Endodermal cell (in vitro differentiated cells): ENCODE data around the gene XAGE2. TPM values are rescaled to one million over a fixed set of nuclear protein-coding genes. Genes with fewer than 3 reads are reported as not detected.
"Not testable (repeated sequence)": the region's sequence is repeated elsewhere in the genome, so short reads cannot be mapped to it uniquely, and the experiment has no call there.

Experiments
- DNase-seq: peaks from one replicate; pipeline ENCODE4 v3.0.0-alpha.2; 2017
- H3K27ac ChIP-seq: 2 replicates; pipeline ENCODE4 v1.5.1; 2013; ENCODE audit warnings: mild to moderate bottlenecking, low read depth, low read length, moderate library complexity
- H3K27me3 ChIP-seq: 2 replicates; pipeline ENCODE4 v1.6.1; 2013; ENCODE audit warnings: mild to moderate bottlenecking, low read length, moderate library complexity; ENCODE audit not compliant: insufficient read depth, control insufficient read depth, poor library complexity, severe bottlenecking
- H3K36me3 ChIP-seq: 2 replicates; pipeline ENCODE4 v1.7.0; 2013; ENCODE audit warnings: mild to moderate bottlenecking, low read length, moderate library complexity; ENCODE audit not compliant: control insufficient read depth, insufficient read depth
- H3K4me1 ChIP-seq: one replicate; pipeline ENCODE4 v1.7.0; 2013; ENCODE audit warnings: low read length; ENCODE audit not compliant: control insufficient read depth, insufficient read depth
- H3K4me3 ChIP-seq: 2 replicates; pipeline ENCODE4 v1.5.1; 2013; ENCODE audit warnings: mild to moderate bottlenecking, low read length, moderate library complexity
- H3K9ac ChIP-seq: 2 replicates; pipeline ENCODE4 v1.6.1; 2013; ENCODE audit warnings: mild to moderate bottlenecking, low read length, moderate library complexity; ENCODE audit not compliant: poor library complexity, severe bottlenecking; ENCODE audit errors: extremely low read depth
- H3K9me3 ChIP-seq: 2 replicates; pipeline ENCODE4 v1.6.1; 2013; ENCODE audit warnings: mild to moderate bottlenecking, low read length, moderate library complexity; ENCODE audit not compliant: control insufficient read depth
- H3K27ac Mint-ChIP-seq: 2 replicates; pipeline ENCODE4 v1.8.0; 2020; ENCODE audit warnings: mixed read lengths
- H3K27me3 Mint-ChIP-seq: 2 replicates; pipeline ENCODE4 v1.8.0; 2021; ENCODE audit warnings: mild to moderate bottlenecking, mixed read lengths; ENCODE audit not compliant: insufficient read depth
- H3K36me3 Mint-ChIP-seq: 2 replicates; pipeline ENCODE4 v1.8.0; 2020; ENCODE audit warnings: low read depth, mixed read lengths
- H3K4me1 Mint-ChIP-seq: 2 replicates; pipeline ENCODE4 v1.8.0; 2020; ENCODE audit warnings: mixed read lengths
- H3K4me3 Mint-ChIP-seq: 2 replicates; pipeline ENCODE4 v1.8.0; 2020; ENCODE audit warnings: mild to moderate bottlenecking, moderate library complexity, mixed read lengths
- H3K9me3 Mint-ChIP-seq: 2 replicates; pipeline ENCODE4 v1.8.0; 2020; ENCODE audit warnings: mild to moderate bottlenecking, mixed read lengths
- WGBS, 2 experiments: methylation state at CpG; one replicate each; pipeline versions ENCODE4 v1.1.5 to v1.1.7; 2013; ENCODE audit warnings: missing lambda C conversion rate in 2 of 2, mixed read lengths in 1 of 2; ENCODE audit not compliant: insufficient coverage in 1 of 2, insufficient read length in 1 of 2; 5-methylcytosine and 5-hydroxymethylcytosine counted together
- long read RNA-seq, 4 experiments: library from polyadenylated mRNA in 2 of 4; library from RNA in 1 of 4; library from capped mRNA in 1 of 4; stranded (forward) in 3 of 4; unstranded in 1 of 4; transcript quantifications; one replicate each; pipeline ENCODE4 v2.0.0, GENCODE V29; 2020 to 2021; ENCODE audit warnings: inconsistent platforms in 1 of 4
- polyA plus RNA-seq, 2 experiments: library from polyadenylated mRNA; stranded (reverse); fragments of 50-300 nt; gene quantifications; one replicate each; pipeline ENCODE4 v1.2.3, GENCODE V29; 2013
- total RNA-seq, 2 donors: library from RNA; stranded (reverse); fragmentation: NEBNext Ultra II Directional in 1 of 2; extraction: Animal tissue kit (Norgen Biotek cat#: 25700) in 1 of 2; gene quantifications; 2 replicates in 1 of 2; 3 replicates in 1 of 2; pipeline ENCODE4 v1.2.1, GENCODE V29; 2021
- TF ChIP-seq, protein P1 (sequence below): fragments of 200-600 bp; sonication (generic); conservative IDR thresholded peaks from 2 replicates; pipeline ENCODE4 v1.5.0; 2021; ENCODE audit warnings: antibody characterized with exemption, mild to moderate bottlenecking

XAGE2 gene, protein sequence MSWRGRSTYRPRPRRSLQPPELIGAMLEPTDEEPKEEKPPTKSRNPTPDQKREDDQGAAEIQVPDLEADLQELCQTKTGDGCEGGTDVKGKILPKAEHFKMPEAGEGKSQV
- not detected for total RNA-seq
- not detected for polyA plus RNA-seq (2013, experiment 1 of 2)
- polyA plus RNA-seq (2013, experiment 2 of 2): not detected
- long read RNA-seq, experiment 1: 0 reads
- long read RNA-seq, experiment 2: 0 reads
- long read RNA-seq, experiment 3: 0 reads
- long read RNA-seq, experiment 4: 0 reads

DNA sequence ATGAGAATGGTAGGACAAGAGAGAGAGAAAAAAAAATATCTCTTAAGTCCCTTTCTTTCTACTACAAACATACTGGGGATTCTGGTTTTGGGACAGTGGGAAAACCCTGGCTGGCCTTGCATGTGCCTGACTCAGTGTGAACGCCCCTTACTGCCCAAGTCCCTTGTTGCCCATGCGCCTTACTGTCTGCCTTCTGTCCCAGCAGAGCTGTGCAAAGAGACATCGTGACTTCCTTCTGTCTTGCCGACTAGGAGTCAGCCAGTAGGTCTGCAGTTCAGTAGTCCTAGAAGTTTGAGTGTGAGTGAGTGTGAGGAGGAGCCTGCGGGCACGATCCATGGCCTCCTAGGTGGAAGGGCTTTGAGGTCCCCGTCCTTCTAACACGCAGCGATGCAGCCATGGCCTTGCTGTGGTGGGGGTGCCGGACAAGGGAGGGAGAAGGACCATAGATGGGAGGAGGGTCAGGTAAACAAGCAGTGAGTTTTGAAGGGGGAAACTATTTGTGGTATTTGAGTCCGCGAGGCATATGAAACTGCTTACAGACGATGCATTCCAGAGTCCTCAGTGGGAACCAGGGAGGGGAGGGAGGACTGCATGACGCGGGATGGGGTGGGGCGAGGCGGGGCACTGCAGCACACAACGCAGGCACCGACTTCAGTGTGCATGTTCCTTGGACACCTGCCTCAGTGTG, at the start of gene XAGE2:
Gene XAGE2, plus strand, starts transcription at position 654 of the 688 bp plus-strand sequence. CDS start 994 bp downstream, outside the sequence.
- no peaks in the 10 kb centered on the region for H3K27me3 ChIP-seq
- no peaks in the 10 kb centered on the region for H3K36me3 Mint-ChIP-seq
- no peak for DNase-seq
- no peaks in the 10 kb centered on the region for H3K4me1 Mint-ChIP-seq
- no peak within 1 kb of the TSS for H3K27ac ChIP-seq
- H3K27me3 Mint-ChIP-seq: peaks cover 3% of the 10 kb centered on the region
- H3K9me3 Mint-ChIP-seq: peaks cover 48% of the 10 kb centered on the region
- no peaks in the 10 kb centered on the region for H3K36me3 ChIP-seq
- H3K4me3 Mint-ChIP-seq: no peak within 1 kb of the TSS
- no peak within 1 kb of the TSS for H3K9ac ChIP-seq
- 96% methylated on average over 19 of the region's 19 CpGs; no CpG with 5 or more reads in 1 of the 2 experiments for whole genome bisulfite sequencing, 2 experiments
- H3K4me1 ChIP-seq: no peaks in the 10 kb centered on the region
- TF ChIP-seq, protein P1, sequence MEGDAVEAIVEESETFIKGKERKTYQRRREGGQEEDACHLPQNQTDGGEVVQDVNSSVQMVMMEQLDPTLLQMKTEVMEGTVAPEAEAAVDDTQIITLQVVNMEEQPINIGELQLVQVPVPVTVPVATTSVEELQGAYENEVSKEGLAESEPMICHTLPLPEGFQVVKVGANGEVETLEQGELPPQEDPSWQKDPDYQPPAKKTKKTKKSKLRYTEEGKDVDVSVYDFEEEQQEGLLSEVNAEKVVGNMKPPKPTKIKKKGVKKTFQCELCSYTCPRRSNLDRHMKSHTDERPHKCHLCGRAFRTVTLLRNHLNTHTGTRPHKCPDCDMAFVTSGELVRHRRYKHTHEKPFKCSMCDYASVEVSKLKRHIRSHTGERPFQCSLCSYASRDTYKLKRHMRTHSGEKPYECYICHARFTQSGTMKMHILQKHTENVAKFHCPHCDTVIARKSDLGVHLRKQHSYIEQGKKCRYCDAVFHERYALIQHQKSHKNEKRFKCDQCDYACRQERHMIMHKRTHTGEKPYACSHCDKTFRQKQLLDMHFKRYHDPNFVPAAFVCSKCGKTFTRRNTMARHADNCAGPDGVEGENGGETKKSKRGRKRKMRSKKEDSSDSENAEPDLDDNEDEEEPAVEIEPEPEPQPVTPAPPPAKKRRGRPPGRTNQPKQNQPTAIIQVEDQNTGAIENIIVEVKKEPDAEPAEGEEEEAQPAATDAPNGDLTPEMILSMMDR: no peak
- H3K27ac Mint-ChIP-seq: no peak within 1 kb of the TSS
- H3K4me3 ChIP-seq: no peak within 1 kb of the TSS
- H3K9me3 ChIP-seq: no peaks in the 10 kb centered on the region

DNA sequence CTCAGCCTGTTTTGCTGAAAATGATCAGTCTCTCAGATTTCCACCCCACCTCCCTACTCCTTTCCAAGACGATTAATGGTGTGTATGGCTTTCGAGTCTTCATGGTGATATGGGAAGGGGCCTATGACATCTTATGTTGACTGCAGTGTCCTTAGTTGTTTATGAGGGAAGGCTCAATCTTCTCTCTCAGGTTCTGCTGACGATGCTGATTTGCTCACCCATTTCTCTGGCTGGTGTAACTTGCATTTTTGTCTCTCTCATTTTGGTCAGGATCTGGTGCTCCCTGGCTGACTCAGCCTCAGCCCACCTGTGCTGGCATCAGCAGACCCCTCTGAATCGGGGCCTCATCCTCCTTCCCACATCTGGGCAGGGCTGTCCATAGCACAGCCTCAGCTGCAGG, 31.4 kb upstream of the XAGE2 start:
- TF ChIP-seq, protein P1: no peak
- no peak overlapping the region for H3K4me3 ChIP-seq
- WGBS, 2 experiments: 76% methylated on average over 3 of the region's 4 CpGs; no CpG with 5 or more reads in 1 of the 2 experiments
- no peak overlapping the region for H3K27ac ChIP-seq
- no peaks in the 10 kb centered on the region for H3K4me1 ChIP-seq
- no peaks in the 10 kb centered on the region for H3K36me3 ChIP-seq
- peaks cover 61% of the 10 kb centered on the region for H3K9me3 Mint-ChIP-seq
- no peaks in the 10 kb centered on the region for H3K27me3 ChIP-seq
- H3K9me3 ChIP-seq: no peaks in the 10 kb centered on the region
- H3K27me3 Mint-ChIP-seq: no peaks in the 10 kb centered on the region
- DNase-seq: no peak
- no peak overlapping the region for H3K9ac ChIP-seq
- H3K36me3 Mint-ChIP-seq: no peaks in the 10 kb centered on the region
- H3K27ac Mint-ChIP-seq: no peak overlapping the region
- H3K4me1 Mint-ChIP-seq: no peaks in the 10 kb centered on the region
- no peak overlapping the region for H3K4me3 Mint-ChIP-seq

DNA sequence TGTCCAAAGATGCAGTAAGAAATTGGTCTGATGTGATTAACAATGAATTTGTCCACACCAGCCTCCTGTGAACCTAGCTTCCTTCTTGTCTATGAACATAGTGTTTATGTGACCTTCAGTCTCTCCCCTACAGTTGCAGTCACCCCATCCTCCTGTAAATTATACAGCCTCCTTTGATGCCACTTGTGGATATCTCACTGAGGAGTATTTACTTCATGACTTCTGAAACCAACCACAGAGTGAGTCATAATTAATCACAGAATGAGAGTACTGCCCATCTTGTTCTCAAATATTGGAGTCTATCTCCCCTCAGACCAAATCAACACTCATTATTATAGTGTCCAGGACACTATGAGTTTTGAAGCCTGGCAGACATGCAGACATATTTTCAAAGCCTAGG, 27.3 kb upstream of the XAGE2 start:
- Histone ChIP-seq H3K4me3 (no peak overlapping the region), H3K9ac (no peak overlapping the region), H3K36me3 (no peaks in the 10 kb centered on the region), H3K27ac (no peak overlapping the region), H3K27me3 (no peaks in the 10 kb centered on the region), H3K9me3 (no peaks in the 10 kb centered on the region), H3K4me1 (no peaks in the 10 kb centered on the region)
- no peak for DNase-seq
- no peak overlapping the region for H3K27ac Mint-ChIP-seq
- peaks cover 64% of the 10 kb centered on the region for H3K9me3 Mint-ChIP-seq
- TF ChIP-seq, protein P1: no peak
- H3K36me3 Mint-ChIP-seq: no peaks in the 10 kb centered on the region
- H3K27me3 Mint-ChIP-seq: peaks cover 4% of the 10 kb centered on the region
- H3K4me3 Mint-ChIP-seq: no peak overlapping the region
- H3K4me1 Mint-ChIP-seq: no peaks in the 10 kb centered on the region

DNA sequence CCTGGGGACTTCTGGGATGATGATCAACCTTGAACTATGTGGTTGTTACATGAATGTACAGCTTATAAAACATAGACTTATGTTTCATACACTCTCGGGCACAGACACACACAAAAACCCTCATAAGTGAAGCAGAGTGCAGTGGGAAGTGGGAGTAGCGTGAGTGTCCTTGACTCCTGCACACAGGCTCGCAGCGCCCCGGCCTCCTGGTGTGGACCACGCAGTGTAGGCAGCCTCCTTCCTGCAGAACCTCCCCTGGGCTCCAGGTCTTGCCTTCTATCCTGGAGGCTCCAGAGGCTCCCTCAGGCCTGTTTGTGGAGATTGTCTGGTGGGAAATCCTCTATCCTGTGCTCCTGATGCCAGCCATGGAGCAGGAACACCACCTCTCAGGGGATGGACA, 25.7 kb upstream of the XAGE2 start:
- H3K27me3 ChIP-seq, H3K4me3 ChIP-seq, H3K9me3 ChIP-seq, H3K27ac ChIP-seq, H3K4me1 Mint-ChIP-seq, H3K9ac ChIP-seq, H3K27me3 Mint-ChIP-seq, H3K36me3 ChIP-seq, H3K4me3 Mint-ChIP-seq, DNase-seq, H3K36me3 Mint-ChIP-seq, H3K4me1 ChIP-seq, H3K27ac Mint-ChIP-seq: not testable (repeated sequence)
- H3K9me3 Mint-ChIP-seq: peaks cover 57% of the 10 kb centered on the region
- WGBS, 2 experiments: 80% methylated on average over 1 of the region's 6 CpGs; no CpG with 5 or more reads in 1 of the 2 experiments
